ENCODE measurements around the gene B4GAT1. TPM values are rescaled to one million over a fixed set of nuclear protein-coding genes. Genes with fewer than 3 reads are reported as not detected.
"Not testable (repeated sequence)": the region's sequence is repeated elsewhere in the genome, so short reads cannot be mapped to it uniquely, and the experiment has no call there.

The B4GAT1 gene
- total RNA-seq, 1 experiment from 2014 or later, result 34.6 TPM

DNA sequence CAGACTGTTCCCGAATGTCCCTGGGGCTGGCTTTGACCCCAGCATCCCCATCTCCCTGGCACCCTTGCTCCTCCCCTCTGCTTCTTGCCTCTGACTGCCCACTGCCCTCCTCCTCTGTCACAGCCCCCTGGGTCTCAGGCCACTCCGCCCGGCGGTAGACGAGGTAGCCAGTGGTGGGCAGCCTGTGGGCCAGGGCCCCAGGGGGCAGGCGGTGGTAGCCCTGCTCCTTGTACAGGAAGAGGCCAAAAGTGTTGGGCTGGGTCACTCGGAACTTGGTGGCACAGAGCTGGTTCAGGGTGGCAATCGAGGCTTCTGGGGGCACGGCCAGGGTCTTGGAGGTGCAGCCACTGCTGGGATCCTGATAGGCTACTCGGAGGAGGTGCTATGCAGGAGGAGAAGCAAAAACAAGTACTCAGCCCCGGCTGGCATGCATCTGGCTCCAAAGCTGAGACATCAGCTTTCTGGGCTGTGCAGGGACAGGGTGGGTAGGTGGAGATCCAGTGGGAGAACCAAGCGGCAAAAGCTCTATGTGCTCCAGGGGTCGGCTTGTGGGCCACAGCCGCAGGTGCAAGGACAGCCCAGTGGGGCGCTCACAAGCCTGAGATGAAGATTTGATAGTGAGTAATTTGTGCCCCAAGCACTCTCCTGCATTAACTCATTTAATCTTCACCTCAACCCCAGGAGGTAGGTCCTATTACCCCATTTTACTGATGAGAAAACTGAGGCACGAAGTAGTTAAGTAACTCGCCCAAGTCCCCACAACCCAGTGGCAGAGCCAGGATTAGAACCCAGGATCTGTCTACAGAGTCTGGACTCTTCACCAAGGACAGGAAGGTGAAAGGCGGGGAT, 14.8 kb downstream of the B4GAT1 start:
- Histone ChIP-seq H3K27me3 (no peaks in the 10 kb centered on the region), H3K4me3 (no peak overlapping the region), H3K36me3 (peaks cover 47% of the 10 kb centered on the region), H3K9me3 (no peaks in the 10 kb centered on the region)
- no peak for DNase-seq

DNA sequence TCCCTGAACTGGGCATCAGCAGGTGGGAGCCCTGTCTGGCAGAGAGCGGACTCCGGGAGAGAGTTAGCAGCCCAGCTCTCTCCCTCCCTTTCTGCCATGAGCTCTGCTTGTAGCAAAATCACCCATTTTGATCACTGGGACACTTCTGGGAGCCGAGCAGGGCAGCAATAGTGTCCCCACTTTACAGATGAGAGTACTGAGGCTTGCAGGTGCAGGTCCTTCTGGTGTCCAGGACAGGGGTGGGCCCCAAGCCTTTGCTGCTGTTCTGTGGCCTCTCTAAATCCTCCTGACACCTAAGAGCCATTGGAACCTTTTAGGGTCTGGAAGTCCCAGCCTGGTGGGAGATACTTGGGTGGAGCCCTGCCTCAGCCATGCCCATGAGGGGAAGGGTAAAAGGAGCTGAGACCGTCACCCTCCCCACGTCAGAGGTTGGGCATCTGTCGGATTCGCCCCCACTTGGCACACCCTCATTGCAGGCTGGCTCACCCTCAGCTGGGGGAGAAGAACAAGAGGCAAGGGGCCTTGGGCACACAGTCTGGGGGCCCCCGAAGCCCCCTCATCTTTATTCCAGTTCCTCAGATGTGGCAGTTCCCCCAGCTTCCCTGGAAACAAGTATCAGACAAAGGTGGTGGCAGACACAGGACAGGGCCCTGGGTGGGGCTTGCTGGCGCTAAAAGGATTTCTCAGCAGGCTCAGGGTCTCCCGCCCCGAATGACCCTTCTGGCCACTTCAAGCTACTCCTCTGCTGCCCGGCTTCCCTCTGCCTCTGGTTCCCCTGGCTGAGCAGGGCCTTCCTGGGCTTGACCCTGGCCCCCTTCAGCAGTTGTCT, 15.7 kb downstream of the B4GAT1 start:
- H3K36me3 ChIP-seq, result peaks cover 42% of the 10 kb centered on the region
- no peak for DNase-seq
- no peaks in the 10 kb centered on the region for H3K9me3 ChIP-seq
- H3K27me3 ChIP-seq, result no peaks in the 10 kb centered on the region
- no peak overlapping the region for H3K4me3 ChIP-seq

DNA sequence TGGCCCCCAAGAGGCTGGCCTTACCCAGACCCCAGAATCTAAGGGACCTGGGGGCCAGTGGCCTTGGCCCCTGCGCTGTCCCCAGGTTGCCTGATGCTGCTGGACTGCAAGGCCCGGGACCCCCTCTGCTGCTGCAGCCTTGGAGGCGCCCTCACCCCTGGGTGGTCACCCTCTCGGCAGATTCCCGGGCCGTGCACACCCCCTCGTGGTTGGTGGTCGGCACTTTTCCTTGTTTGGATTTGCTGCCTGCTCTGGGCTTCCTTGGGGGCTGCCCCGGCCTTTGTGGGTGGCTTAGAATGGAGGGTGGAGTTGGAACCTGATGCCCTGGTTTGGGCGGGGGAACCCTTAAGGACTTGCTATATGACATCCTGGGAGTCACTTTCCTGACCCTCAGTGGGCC, 16.5 kb downstream of the B4GAT1 start:
- H3K9me3 ChIP-seq, result no peaks in the 10 kb centered on the region
- DNase-seq, result no peak
- H3K36me3 ChIP-seq, result peaks cover 42% of the 10 kb centered on the region

DNA sequence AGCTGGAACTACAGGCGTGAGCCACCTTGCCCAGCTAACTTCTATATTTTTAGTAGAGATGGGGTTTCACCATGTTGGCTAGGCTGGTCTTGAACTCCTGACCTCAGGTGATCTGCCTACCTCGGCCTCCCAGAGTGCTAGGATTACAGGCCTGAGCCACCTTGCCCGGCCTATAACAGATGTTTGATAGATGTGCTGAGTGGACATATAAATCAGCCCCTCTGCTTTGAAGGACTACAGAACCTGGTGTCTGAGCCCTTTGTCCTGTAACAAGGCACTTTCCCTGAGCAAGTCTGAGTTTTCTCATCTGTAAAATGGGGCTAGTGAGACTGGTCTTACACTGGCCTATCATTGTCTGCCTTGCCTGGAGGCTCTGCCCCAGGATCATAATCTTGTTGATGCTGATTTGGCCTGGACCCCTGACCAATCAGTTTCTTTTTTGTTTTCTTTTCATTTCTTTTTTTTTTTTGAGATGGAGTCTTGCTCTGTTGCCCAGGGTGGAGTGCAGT, 18.2 kb downstream of the B4GAT1 start:
- Histone ChIP-seq H3K9me3 (no peaks in the 10 kb centered on the region), H3K4me3 (no peak overlapping the region), H3K36me3 (peaks cover 27% of the 10 kb centered on the region), H3K27me3 (no peaks in the 10 kb centered on the region)
- DNase-seq, result no peak

More for the DNA sequence above, 16.5 kb downstream of the B4GAT1 start:
- H3K4me3 ChIP-seq, result no peak overlapping the region
- H3K27me3 ChIP-seq, result no peaks in the 10 kb centered on the region

DNA sequence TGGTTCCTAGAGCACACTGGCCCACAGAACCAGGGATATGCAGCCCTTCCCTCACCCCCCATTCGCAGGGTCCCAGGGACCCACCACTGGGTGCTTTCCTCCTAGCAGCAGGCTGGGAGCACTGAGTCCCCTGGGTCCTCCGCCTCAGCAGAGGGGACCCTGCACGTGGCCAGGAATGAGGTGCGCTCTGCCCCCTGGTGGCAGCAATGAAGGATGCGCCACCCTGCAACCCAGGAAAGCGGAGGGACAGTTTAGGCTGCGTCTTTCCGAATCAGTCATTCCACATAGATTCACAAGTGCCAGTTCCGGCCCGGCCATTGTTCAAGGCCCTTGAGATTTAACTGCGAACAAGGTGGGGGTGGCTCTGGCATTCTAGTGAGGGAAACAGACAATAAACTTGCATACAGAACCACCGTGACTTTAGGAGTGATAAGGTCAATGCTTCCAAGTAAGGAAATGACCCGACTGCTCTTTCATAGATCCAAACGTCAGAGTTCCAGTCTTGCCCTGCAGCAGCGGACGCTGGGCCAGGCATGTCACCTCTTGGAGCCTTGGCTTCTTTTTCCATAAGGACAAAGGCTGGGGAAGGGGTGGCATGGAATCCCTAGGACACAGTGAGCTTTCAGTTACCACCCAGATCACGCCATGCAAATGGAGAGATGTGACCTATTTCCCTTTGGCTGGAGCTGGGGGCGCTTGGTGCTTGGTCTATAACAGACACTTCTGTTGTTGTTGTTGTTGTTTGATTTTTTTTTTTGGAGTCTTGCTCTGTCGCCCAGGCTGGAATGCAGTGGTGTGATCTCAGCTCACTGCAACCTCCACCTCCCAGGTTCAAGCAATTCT, 18.9 kb downstream of the B4GAT1 start:
- DNase-seq, result peak; percentile 78
- H3K27me3 ChIP-seq, result no peaks in the 10 kb centered on the region
- H3K36me3 ChIP-seq, result peaks cover 23% of the 10 kb centered on the region
- H3K4me3 ChIP-seq, result no peak overlapping the region
- H3K9me3 ChIP-seq, result no peaks in the 10 kb centered on the region

DNA sequence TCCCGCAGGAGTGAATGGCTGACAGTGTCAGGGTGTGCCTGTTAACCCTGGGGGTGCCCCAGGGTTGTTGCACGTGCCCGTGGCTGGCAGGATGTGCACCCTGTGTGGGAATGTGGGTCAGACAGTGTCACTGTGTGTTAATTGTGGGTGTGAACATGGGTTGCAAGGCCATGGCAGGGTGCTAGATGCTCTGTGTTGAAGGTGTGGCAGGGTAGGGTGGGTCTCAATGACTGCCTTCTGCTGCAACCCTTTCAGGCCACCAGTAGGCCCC, 19.5 kb downstream of the B4GAT1 start:
- H3K36me3 ChIP-seq, result peaks cover 18% of the 10 kb centered on the region
- H3K4me3 ChIP-seq, result no peak overlapping the region
- no peak for DNase-seq
- H3K27me3 ChIP-seq, result no peaks in the 10 kb centered on the region
- no peaks in the 10 kb centered on the region for H3K9me3 ChIP-seq

DNA sequence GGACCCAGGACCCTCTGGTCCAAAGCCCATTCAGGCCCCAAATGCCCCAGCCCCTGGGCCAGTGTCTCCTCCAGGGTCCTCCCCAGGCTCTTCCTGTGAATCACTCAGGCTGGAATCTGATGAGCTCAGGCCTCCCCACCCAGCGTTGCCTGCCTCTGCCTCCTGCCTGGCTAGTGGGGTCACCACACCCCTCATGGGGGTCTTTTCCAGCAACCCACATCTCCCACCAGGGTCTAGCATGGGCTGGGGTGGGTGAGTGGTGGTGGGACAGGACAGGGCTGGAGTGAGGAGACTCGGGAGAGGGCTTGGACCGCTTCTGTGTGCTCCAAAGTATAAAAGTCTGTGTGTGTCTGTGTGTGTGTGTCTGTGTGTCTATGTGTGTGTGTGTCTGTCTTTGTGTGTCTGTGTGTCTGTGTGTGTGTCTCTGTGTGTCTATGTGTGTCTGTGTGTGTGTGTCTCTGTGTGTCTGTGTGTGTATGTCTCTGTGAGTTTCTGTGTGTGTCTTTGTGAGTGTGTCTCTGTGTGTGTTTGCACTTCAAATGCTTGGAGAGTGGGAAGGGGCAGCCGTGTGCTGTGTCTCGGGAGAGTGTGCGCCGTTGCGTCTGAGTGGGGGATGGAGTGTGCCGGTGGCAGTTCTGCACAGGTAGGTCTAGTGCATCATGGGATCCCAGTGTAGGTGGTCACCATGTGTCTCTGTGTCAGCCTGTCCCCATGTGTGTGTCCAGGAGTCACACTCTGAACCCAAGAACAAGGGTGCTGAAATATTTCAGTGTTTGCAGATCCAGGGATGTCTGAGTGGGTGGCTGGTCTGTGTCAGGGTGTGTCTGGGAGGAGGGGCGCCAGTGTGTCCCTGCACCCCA, 20.0 kb downstream of the B4GAT1 start:
- Histone ChIP-seq H3K4me3 (no peak overlapping the region), H3K27me3 (no peaks in the 10 kb centered on the region), H3K9me3 (no peaks in the 10 kb centered on the region), H3K36me3 (peaks cover 12% of the 10 kb centered on the region)
- peak; percentile 85 for DNase-seq

DNA sequence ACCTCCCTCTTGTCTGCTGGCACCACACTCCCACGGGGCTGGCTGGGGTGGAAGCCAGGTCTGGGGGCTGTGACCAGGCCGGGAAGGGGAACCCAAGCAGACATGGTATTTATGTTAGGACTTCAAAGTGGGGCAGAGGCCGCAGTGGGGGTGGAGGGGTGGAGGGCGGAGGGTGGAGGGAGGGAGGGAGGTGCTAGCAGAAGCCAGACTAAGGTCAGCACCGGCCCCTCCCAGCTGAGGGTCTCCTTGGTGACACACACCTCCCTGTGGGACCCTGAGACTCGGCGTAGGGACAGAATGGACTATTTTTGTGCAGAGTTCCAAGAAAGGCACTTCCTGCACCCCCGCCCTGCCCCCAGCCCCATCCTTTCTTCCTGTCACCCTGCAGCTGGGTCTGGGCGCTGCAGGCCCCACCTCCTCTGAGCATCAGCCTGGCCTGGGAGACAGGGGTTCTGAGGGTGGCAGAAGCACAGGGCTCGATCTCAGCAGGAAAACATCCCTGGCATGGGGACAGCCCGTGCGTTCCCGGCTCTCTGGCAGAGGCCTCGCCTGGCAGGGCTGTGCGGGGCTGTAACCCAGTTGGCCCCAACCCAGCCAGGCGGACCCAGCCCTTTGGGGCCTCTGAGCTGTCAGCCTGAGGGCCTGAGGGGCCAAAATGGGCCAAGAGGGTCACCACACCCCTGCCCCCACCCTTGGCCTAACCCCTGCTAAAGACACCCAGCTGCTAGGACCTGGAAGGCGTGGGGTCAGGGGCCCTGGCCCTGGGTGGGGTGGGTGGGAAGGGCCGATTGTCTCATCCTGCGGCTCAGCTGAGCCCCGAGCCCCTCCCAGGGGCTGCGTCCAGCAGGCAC, 20.9 kb downstream of the B4GAT1 start:
- H3K27me3 ChIP-seq, result no peaks in the 10 kb centered on the region
- no peaks in the 10 kb centered on the region for H3K9me3 ChIP-seq
- H3K36me3 ChIP-seq, result peaks cover 3% of the 10 kb centered on the region
- peak; percentile 95 for DNase-seq
- no peak overlapping the region for H3K4me3 ChIP-seq

DNA sequence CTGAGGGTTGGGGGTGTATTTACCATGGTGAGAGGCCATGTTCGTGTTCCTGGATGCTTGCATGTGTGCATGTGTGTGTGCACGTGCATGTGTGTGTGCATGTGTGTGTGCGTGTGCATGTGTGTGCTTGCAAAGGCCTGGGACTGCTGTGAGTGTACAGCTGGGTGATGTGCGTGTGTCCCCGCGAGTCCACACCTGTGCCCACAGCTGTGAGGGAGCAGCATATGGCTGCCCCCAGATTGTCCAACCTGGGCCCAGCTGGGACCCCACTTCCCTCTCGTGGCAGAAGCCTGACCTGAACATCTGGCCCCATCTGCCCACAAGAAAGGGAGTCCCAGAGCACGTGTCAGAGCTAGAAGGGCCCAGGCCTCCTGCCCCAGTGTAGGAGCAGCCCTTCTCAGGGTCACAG, 22.2 kb downstream of the B4GAT1 start:
- Histone ChIP-seq H3K36me3 (no peaks in the 10 kb centered on the region), H3K27me3 (no peaks in the 10 kb centered on the region), H3K9me3 (no peaks in the 10 kb centered on the region), H3K4me3 (no peak overlapping the region)
- no peak for DNase-seq

DNA sequence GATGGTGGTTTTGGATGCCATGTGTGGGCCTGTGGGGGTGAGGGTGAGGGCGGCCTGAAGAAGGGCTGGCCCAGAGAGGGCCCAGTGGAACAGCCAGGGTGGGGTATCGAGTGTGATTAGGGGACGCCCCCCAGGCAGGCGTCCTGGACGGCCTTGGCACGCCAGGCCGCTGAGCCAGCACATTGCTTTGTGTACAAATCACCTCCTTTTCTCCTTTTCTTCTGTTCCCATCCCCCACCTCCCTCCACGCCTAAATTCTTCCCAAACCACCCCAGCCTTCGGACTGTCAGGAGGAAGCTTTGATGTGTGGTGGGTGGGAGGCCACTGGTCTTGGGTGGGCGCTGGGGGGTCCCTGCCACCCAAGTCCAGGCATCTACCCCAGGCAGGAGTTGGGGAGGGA, 22.8 kb downstream of the B4GAT1 start:
- H3K27me3 ChIP-seq, result no peaks in the 10 kb centered on the region
- no peak for DNase-seq
- no peak overlapping the region for H3K4me3 ChIP-seq
- H3K36me3 ChIP-seq, result no peaks in the 10 kb centered on the region
- 0 out of 2 replicates have a peak, but pooled peaks cover 2% of the 10 kb centered on the region for H3K9me3 ChIP-seq

DNA sequence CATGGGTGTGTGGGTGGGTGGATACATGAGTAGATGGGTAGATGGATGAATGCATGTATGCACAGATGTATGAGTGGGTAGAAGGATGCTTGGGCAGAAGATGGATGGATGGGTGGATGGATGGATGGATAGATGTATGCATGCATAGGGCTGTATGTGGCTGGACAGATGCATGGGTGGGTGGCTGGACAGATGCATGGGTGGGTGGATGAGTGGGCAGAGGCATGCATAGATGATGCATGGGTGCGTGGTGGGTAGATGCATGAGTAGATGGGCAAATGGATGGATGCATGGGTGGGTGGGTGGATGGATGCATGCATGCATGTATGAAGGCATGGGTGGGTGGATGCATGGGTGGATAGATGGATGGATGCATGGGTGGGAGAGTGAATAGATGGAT, 23.7 kb downstream of the B4GAT1 start:
- H3K36me3 ChIP-seq, result no peaks in the 10 kb centered on the region
- H3K4me3 ChIP-seq, result no peak overlapping the region
- DNase-seq, result no peak
- 0 out of 2 replicates have a peak, but pooled peaks cover 2% of the 10 kb centered on the region for H3K9me3 ChIP-seq
- H3K27me3 ChIP-seq, result no peaks in the 10 kb centered on the region

DNA sequence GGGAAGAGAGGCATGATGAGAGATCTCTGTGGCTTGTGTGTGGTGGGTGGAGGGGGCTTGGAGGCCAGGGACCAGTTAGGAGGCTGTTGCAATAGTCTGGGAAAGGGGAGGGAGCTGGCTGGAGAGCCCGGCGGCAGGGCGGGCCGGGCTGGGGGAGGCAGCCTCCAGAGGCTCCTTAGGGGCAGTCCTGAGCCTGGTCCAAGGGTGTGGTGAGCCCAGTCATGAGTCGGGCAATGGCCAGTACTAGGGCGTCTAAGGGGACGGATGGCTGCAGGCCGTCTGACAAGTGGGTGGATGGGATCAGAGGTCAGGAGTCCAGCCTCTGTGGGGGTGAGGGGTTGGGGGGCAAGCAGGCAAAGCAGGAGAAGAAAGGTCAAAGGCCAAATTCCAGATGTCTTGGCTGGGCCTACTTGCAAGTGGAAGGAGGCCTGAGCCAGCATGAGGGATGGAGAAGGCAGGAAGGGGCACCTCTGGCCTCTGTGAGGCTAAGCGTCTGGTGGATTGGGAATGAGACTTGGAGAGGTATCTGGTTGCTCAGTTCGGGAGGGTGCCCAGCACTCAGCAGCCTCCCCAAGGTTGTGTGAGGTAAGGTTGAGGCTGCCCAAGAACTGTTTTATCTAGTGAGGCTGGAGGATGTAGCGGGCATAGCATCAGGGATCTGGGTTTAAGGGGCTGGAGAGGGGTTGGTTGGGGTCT, 24.5 kb downstream of the B4GAT1 start:
- Histone ChIP-seq H3K4me3 (no peak overlapping the region), H3K9me3 (0 out of 2 replicates have a peak, but pooled peaks cover 2% of the 10 kb centered on the region), H3K27me3 (no peaks in the 10 kb centered on the region), H3K36me3 (no peaks in the 10 kb centered on the region)
- DNase-seq, result no peak

DNA sequence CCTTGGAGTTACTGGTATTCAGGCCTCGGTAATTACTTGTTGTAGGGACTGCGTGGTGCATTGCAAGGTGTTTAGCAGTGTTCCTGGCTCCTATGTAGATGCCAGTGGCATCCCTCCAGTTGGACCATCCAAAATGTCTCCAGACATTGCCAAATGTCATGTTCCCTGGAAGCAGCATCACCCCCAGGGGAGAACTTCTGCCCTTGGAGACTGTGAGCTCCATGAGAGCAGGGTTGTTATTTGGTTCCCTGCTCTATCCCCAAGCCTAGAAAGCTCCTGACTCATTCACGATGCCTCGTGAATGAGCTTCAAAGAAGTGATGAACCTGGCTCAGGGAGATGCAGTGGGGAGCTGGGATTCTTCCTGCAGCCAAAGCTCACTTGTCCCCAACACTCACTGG, 25.8 kb downstream of the B4GAT1 start:
- Histone ChIP-seq H3K27me3 (no peaks in the 10 kb centered on the region), H3K9me3 (0 out of 2 replicates have a peak, but pooled peaks cover 2% of the 10 kb centered on the region), H3K36me3 (no peaks in the 10 kb centered on the region), H3K4me3 (no peak overlapping the region)
- no peak for DNase-seq

DNA sequence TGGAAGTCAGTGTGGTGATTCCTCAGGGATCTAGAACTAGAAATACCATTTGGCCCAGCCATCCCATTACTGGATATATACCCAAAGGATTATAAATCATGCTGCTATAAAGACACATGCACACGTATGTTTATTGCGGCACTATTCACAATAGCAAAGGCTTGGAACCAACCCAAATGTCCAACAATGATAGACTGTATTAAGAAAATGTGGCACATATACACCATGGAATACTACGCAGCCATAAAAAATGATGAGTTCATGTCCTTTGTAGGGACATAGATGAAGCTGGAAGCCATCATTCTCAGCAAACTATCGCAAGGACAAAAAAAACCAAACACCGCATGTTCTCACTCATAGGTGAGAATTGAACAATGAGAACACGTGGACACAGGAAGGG, 26.7 kb downstream of the B4GAT1 start:
- H3K36me3 ChIP-seq, H3K9me3 ChIP-seq, H3K27me3 ChIP-seq, DNase-seq, H3K4me3 ChIP-seq: not testable (repeated sequence)

DNA sequence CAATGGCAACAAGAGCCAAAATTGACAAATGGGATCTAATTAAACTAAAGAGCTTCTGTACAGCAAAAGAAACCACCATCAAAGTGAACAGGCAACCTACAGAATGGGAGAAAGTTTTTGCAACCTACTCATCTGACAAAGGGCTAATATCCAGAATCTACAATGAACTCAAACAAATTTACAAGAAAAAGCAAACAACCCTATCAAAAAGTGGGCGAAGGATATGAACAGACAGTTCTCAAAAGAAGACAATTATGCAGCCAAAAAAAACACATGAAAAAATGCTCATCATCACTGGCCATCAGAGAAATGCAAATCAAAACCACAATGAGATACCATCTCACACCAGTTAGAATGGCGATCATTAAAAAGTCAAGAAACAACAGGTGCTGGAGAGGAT, 27.1 kb downstream of the B4GAT1 start:
- not testable (repeated sequence) for H3K4me3 ChIP-seq

More for the DNA sequence above, 27.1 kb downstream of the B4GAT1 start:
- H3K36me3 ChIP-seq, DNase-seq, H3K27me3 ChIP-seq, H3K9me3 ChIP-seq: not testable (repeated sequence)
